Endothelial cell (in vitro differentiated cells): ENCODE data around the gene CRYBA2. TPM values are rescaled to one million over a fixed set of nuclear protein-coding genes. Genes with fewer than 3 reads are reported as not detected.

Source experiments
- DNase-seq: peaks from one replicate; pipeline ENCODE4 v3.0.0; 2021; ENCODE audit warnings: low spot score
- H3K27ac Mint-ChIP-seq: one replicate; pipeline ENCODE4 v1.8.0; 2021; ENCODE audit warnings: mixed read lengths, inconsistent platforms; ENCODE audit not compliant: unreplicated experiment
- H3K27me3 Mint-ChIP-seq: one replicate; pipeline ENCODE4 v1.8.0; 2021; ENCODE audit warnings: mild to moderate bottlenecking, moderate library complexity, mixed read lengths, inconsistent platforms; ENCODE audit not compliant: unreplicated experiment
- H3K36me3 Mint-ChIP-seq: one replicate; pipeline ENCODE4 v1.8.0; 2021; ENCODE audit warnings: mild to moderate bottlenecking, low read depth, mixed read lengths, inconsistent platforms; ENCODE audit not compliant: unreplicated experiment
- H3K4me1 Mint-ChIP-seq: one replicate; pipeline ENCODE4 v1.8.0; 2021; ENCODE audit warnings: mild to moderate bottlenecking, mixed read lengths, inconsistent platforms; ENCODE audit not compliant: unreplicated experiment
- H3K4me3 Mint-ChIP-seq: one replicate; pipeline ENCODE4 v1.8.0; 2021; ENCODE audit warnings: mild to moderate bottlenecking, mixed read lengths, inconsistent platforms; ENCODE audit not compliant: unreplicated experiment
- H3K9me3 Mint-ChIP-seq: one replicate; pipeline ENCODE4 v1.8.0; 2021; ENCODE audit warnings: mixed read lengths, inconsistent platforms; ENCODE audit not compliant: unreplicated experiment
- CTCF ChIP-seq: fragments of 200-600 bp; sonication (generic); IDR thresholded peaks from one replicate; pipeline ENCODE4 v1.5.0; 2021; ENCODE audit warnings: antibody characterized with exemption; ENCODE audit not compliant: unreplicated experiment
- total RNA-seq: library from RNA; stranded (reverse); fragmentation: NEBNext Ultra II Directional; extraction: Animal tissue kit (Norgen Biotek cat#: 25700); gene quantifications from one replicate; pipeline ENCODE4 v1.2.1, GENCODE V29; 2021; ENCODE audit not compliant: unreplicated experiment

CRYBA2 gene
- total RNA-seq, 1 donor from 2014 or later = not detected

GRCh38 chr2:218980735-218981389, 12.4 kb downstream of the CRYBA2 start:
- no peak overlapping the region for H3K27ac Mint-ChIP-seq
- no peaks in the 10 kb centered on the region for H3K36me3 Mint-ChIP-seq
- peaks cover 13% of the 10 kb centered on the region for H3K4me1 Mint-ChIP-seq
- no peaks in the 10 kb centered on the region for H3K9me3 Mint-ChIP-seq
- no peak overlapping the region for H3K4me3 Mint-ChIP-seq
- no peak for TF ChIP-seq CTCF
- DNase-seq = no peak
- H3K27me3 Mint-ChIP-seq = peaks cover 44% of the 10 kb centered on the region

GRCh38 chr2:218979846-218980734, 13.1 kb downstream of the CRYBA2 start:
- peaks cover 44% of the 10 kb centered on the region for H3K27me3 Mint-ChIP-seq
- H3K4me3 Mint-ChIP-seq = no peak overlapping the region
- no peaks in the 10 kb centered on the region for H3K36me3 Mint-ChIP-seq
- H3K4me1 Mint-ChIP-seq = peaks cover 13% of the 10 kb centered on the region
- H3K9me3 Mint-ChIP-seq = no peaks in the 10 kb centered on the region
- peak; percentile 93 for DNase-seq
- no peak overlapping the region for H3K27ac Mint-ChIP-seq
- peak; percentile 95 for TF ChIP-seq CTCF

DNA sequence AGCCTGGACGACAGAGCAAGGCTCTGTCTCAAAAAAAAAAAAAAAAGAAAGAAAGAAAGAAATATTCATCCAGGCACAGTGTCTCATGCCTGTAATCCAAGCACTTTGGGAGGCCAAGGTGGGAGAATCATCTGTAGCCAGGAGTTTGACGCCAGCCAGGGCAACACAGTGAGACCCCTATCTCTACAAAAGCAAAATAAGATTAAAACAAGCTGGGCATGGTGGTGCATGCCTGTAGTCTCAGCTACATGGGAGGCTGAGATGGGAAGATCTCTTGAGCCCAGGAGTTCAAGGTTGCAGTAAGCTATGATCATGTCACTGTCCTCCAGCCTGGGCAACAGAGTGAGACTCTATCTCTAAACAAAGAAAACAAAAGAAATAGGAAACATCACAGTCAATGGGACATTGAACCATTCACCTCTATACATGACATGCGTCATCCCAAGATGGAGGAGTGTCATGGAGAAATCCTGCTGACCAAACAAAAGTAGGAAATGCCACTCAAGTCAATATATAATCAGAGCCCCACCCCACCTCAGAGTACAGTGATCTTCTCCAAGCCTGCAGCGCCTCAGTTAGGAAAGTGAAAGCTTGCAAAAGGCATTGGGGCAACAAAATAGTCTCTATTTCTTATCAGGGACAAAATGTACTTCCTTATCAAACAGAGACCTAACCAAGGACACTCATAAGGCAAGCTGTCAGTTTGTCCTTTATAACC, 18.0 kb downstream of the CRYBA2 start:
- Mint-ChIP-seq H3K4me1 (no peaks in the 10 kb centered on the region), H3K36me3 (no peaks in the 10 kb centered on the region), H3K27ac (no peak overlapping the region), H3K4me3 (no peak overlapping the region), H3K9me3 (no peaks in the 10 kb centered on the region), H3K27me3 (peaks cover 33% of the 10 kb centered on the region)
- DNase-seq = no peak
- no peak for TF ChIP-seq CTCF

DNA sequence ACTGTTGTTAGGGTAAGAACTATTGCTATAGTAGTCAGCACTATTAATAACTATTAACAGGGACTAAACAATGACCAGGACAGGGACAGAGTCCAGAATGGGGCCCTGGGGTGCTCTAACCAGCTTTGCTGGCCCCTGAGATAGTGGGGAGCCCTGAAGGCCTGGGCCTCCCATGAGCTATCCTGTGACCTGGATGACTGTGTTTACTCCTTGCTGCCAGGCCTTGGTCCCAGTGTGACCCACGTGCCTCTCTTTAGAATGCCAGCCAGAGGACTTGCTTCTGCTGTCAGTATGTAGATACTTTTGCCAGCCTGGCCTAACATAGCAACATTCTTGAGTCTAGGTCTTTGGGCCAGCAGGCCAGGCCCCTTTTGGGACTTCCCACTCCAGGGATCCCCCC, 22.3 kb downstream of the CRYBA2 start:
- Mint-ChIP-seq H3K9me3 (no peaks in the 10 kb centered on the region), H3K36me3 (no peaks in the 10 kb centered on the region), H3K4me1 (no peaks in the 10 kb centered on the region), H3K27me3 (peaks cover 17% of the 10 kb centered on the region), H3K27ac (no peak overlapping the region), H3K4me3 (no peak overlapping the region)
- TF ChIP-seq CTCF = no peak
- no peak for DNase-seq
